ENCODE measurements around the gene PARS2. TPM values are rescaled to one million over a fixed set of nuclear protein-coding genes. Genes with fewer than 3 reads are reported as not detected.

The PARS2 gene
- total RNA-seq, 4 donors from 2014 or later = 3.3 to 11.4 (median 5.4) TPM

DNA sequence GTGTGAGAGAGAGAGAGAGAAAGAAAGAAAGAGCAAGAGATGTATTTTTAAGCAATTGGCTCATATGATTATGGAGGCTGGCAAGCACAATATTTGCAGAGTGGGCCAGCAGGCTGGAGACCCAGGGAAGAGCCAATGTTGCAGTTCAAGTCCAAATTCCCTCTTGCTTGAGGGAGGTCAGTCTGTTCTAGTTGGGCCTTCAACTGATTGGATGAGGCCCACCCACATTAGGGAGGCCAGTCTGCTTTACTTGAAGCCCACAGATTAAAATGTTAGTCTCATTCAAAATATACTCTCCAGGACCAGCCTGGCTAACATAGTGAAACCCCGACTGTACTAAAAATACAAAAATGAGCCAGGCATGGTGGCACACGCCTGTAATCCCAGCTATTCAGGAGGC is 8.6 kb upstream of the PARS2 start:
- WGBS, 2 donors = 85 to 94% methylated on average over 2 of the region's 2 CpGs
- no peaks in the 10 kb centered on the region for H3K9me3 ChIP-seq
- no peaks in the 10 kb centered on the region for H3K4me1 ChIP-seq

GRCh38 chr1:54768093-54768492 is 3.8 kb upstream of the PARS2 start:
- Histone ChIP-seq H3K4me3 (no peak overlapping the region), H3K27ac (no peak overlapping the region), H3K9me3 (no peaks in the 10 kb centered on the region), H3K27me3 (no peaks in the 10 kb centered on the region), H3K36me3 (no peaks in the 10 kb centered on the region), H3K4me1 (peaks cover 0 to 13% (median 6%) of the 10 kb centered on the region in 4 donors)
- DNase-seq (ENCODE audit: low spot score in 2 of 2) = no peak
- TF ChIP-seq EP300 (IDR thresholded peaks at IDR 0.05) (no peak), POLR2A (IDR thresholded peaks at IDR 0.05) (no peak)
- TF ChIP-seq, protein P1, sequence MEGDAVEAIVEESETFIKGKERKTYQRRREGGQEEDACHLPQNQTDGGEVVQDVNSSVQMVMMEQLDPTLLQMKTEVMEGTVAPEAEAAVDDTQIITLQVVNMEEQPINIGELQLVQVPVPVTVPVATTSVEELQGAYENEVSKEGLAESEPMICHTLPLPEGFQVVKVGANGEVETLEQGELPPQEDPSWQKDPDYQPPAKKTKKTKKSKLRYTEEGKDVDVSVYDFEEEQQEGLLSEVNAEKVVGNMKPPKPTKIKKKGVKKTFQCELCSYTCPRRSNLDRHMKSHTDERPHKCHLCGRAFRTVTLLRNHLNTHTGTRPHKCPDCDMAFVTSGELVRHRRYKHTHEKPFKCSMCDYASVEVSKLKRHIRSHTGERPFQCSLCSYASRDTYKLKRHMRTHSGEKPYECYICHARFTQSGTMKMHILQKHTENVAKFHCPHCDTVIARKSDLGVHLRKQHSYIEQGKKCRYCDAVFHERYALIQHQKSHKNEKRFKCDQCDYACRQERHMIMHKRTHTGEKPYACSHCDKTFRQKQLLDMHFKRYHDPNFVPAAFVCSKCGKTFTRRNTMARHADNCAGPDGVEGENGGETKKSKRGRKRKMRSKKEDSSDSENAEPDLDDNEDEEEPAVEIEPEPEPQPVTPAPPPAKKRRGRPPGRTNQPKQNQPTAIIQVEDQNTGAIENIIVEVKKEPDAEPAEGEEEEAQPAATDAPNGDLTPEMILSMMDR (IDR thresholded peaks at IDR 0.05) = no peak
- WGBS, 2 donors = 71 to 83% methylated on average over 5 of the region's 5 CpGs

More for the DNA sequence above, 8.6 kb upstream of the PARS2 start:
- Histone ChIP-seq H3K27me3 (peaks cover 0 to 16% of the 10 kb centered on the region in 2 donors), H3K36me3 (no peaks in the 10 kb centered on the region), H3K4me3 (no peak overlapping the region), H3K27ac (no peak overlapping the region)
- DNase-seq (ENCODE audit: low spot score in 2 of 2) = no peak
- TF ChIP-seq POLR2A (IDR thresholded peaks at IDR 0.05) = no peak
- no peak for TF ChIP-seq EP300 (IDR thresholded peaks at IDR 0.05)
- TF ChIP-seq, protein P1 (IDR thresholded peaks at IDR 0.05) = no peak

- peaks cover 0 to 19% (median 6%) of the 10 kb centered on the region in 4 donors for H3K4me1 ChIP-seq
- no peaks in the 10 kb centered on the region for H3K9me3 ChIP-seq
- no peaks in the 10 kb centered on the region for H3K36me3 ChIP-seq
- no peaks in the 10 kb centered on the region for H3K27me3 ChIP-seq
- DNase-seq (ENCODE audit: low spot score in 2 of 2) = no peak
- 58 to 60% methylated on average over 6 of the region's 6 CpGs for WGBS, 2 donors
- no peak overlapping the region for H3K27ac ChIP-seq
- no peak overlapping the region for H3K4me3 ChIP-seq
- TF ChIP-seq, protein P1 (IDR thresholded peaks at IDR 0.05) = no peak
- TF ChIP-seq POLR2A (IDR thresholded peaks at IDR 0.05) (no peak), EP300 (IDR thresholded peaks at IDR 0.05) (no peak)
These were observed 3.2 kb upstream of the PARS2 start for GRCh38 chr1:54767526-54767925.

- H3K36me3 ChIP-seq = no peaks in the 10 kb centered on the region
- TF ChIP-seq, protein P1 (IDR thresholded peaks at IDR 0.05) = no peak
- TF ChIP-seq EP300 (IDR thresholded peaks at IDR 0.05) (no peak), POLR2A (IDR thresholded peaks at IDR 0.05) (no peak)
- no peaks in the 10 kb centered on the region for H3K9me3 ChIP-seq
- 11 to 28% methylated on average over 4 of the region's 4 CpGs for WGBS, 2 donors
- no peak overlapping the region for H3K27ac ChIP-seq
- no peaks in the 10 kb centered on the region for H3K27me3 ChIP-seq
- no peak overlapping the region for H3K4me3 ChIP-seq
- no peak for DNase-seq (ENCODE audit: low spot score in 2 of 2)
- peaks cover 0 to 21% (median 6%) of the 10 kb centered on the region in 4 donors for H3K4me1 ChIP-seq
These were observed 2.4 kb upstream of the PARS2 start for GRCh38 chr1:54766726-54767125.

DNA sequence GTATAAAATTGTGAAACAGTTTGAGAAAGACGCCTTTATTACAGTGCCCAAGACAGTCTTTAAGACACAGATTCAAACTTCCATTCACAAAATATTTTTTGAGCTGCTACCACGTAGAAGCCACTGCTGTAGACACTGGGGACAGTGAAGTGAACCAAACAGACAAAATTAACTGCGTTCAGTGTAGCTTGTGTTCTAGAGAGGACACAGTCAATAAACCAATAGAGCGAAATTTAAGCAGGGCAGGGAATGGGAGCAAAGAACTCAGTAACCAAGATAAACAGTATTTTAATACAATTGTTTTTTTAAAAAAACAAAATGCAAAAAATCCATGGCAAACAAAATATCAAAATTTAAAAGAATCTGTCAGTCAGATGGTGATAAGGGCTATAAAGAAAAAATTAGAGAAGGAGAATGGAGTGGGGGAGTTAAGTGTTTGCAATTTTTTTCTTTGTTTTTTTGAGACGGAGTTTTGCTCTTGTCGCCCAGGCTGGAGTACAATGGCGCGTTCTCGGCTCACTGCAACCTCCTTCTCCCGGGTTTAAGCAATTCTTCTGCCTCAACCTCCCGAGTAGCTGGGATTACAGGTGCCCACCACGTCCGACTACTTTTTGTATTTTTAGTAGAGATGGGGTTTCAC is 719 bp upstream of the PARS2 start:
- WGBS, 2 donors = 59 to 63% methylated on average over 13 of the region's 13 CpGs
- Histone ChIP-seq H3K36me3 (no peaks in the 10 kb centered on the region), H3K9me3 (no peaks in the 10 kb centered on the region), H3K27me3 (no peaks in the 10 kb centered on the region), H3K27ac (peak overlapping the region in 3 of 4 donors; percentile 69 to 85 (median 80)), H3K4me3 (peak overlapping the region; percentile 17 to 69 (median 62)), H3K4me1 (peaks cover 0 to 21% (median 6%) of the 10 kb centered on the region in 4 donors)
- no peak for DNase-seq (ENCODE audit: low spot score in 2 of 2)
- TF ChIP-seq, protein P1 (IDR thresholded peaks at IDR 0.05) = no peak
- TF ChIP-seq POLR2A (IDR thresholded peaks at IDR 0.05) = no peak
- TF ChIP-seq EP300 (IDR thresholded peaks at IDR 0.05) = no peak

All from tibial nerve (tissue), 4 donors.